Ramos (cell line): ENCODE results near the gene COL2A1.

Experiments used
- in situ Hi-C: fragments of 300-500 bp; cut with MboI; formaldehyde crosslinking; loops from one replicate; pipeline ENCODE4 v1.14.3; 2022; ENCODE audit warnings: low sequenced_read_pairs; ENCODE audit not compliant: unreplicated experiment

The COL2A1 gene

GRCh38 chr12:48004053-48004941 is at the start of gene COL2A1:
Gene COL2A1, minus strand, starts transcription at chr12:48004476. Its CDS starts 155 bp downstream, at chr12:48004321.
- in situ Hi-C loops = no loop called here

GRCh38 chr12:48053883-48054282 is 49.6 kb upstream of the COL2A1 start:
- in situ Hi-C loops = no loop called here

DNA sequence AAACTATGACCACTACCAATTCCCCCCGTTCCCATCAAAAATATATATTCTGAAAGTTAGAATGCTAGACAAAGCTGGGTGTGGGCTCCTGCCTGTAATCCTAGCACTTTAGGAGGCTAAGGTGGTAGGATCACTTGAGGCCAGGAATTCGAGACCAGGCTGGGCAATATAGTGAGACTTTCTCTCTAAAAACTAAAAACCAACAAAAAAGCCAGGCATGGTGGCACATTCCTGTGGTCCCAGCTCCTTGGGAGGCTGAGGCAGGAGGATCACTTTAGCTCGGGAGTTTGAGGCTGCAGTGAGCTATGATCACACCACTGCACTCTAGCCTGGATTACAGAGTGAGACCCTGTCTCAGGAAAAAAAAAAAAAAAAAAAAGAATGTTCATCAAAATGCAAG is 48.8 kb upstream of the COL2A1 start:
- in situ Hi-C loops = no loop called here

DNA sequence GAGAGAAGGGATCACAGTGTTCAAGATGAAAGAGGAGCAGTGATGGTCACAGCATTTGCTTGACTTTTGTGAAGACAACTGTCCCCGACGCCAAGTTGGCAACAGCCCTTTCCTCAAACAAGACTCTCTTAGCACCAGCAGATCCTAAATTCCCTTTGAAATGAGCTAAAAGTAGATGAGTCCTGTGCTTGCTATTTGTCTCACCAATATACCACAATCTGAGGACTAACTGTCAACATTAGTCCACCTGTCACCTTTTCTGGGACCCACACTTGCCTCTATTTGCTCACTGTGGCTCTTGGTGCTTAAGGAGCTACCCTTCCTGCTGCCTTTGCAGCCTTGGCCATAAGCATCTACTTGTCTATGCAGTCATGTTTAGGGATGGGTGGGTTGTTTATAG is 47.4 kb upstream of the COL2A1 start:
- in situ Hi-C loops = no loop called here

DNA sequence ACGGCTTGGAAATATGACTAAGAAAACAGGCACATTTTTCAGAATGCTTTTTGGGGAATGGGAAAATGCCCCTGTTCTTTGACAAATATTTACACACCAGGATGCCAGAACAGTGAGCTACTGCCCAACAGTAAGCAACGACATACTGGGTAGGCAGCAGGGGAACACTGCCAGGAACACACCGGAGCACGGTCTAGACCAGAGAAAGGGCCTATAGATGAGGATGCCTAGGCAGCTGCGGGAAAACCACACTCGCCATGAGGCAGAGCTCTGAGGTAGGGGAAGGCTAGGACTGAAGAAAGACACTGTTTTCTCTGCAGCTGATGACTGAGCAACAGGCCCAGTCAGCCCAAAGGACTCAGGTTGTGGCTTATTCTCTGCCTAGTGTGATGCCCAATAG is 45.9 kb upstream of the COL2A1 start:
- in situ Hi-C loops = no loop called here

DNA sequence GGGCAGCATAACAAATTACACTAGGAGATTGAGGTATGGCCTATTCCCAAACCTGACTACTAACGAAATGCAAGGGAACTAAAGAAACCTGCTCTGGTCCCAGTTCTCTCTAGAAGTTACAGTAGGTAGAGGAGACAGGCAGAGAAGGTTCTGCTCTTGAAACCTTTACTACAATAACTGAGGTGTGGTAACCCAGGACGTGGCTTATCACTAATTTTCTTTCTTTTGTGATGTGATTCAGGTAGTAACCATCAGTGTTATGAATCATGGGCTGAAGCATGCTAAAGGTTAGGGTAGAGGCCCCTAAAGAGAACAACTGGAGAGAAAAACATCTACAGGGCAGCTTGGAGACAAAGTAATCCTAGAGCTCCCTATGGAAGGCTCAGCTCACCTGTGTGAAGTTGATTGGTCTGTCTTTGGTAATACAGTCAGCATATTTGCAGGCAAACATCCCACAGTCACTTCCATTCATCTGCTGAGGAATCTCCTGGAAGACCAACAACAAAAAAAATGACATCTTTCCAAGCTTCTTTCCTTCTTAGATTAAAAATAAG is 41.8 kb upstream of the COL2A1 start:
- in situ Hi-C loops = no loop called here

DNA sequence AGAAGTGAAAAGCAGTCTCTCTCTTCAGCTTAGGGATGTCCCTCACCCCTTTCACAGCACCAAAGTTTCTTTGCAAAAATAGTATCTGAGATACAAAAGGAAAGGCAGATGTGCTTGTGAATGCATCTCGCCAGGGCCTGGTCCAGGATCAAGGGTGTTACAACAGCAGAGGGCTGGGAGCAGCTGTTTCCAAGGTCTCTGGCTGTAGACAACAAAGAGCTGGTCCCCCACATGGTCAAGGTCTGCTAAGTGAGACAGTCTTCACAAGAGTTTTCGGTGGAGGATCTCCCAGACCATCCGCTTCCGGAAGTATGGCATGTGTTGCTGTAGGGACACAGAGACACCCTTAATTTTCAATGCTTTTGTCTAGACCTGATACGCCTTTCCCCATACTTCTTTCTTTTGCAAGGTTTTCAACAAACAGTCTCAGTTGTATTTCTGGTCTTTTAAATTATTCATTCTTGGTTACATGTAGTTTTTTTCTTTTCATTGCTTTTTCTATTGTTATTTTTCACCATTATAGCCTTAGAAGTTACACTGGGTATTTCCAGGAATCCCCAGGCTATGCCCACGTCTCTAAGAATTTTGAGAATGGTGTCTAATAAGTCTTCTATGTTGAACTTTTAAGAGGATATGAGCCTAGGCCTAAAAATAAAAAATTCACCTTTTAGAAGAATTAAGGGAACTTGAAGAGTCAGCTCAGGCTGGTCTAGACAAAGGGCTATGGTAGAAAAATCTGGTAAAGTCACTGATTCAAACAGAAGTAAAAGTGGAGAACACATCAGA is 41.0 kb upstream of the COL2A1 start:
- in situ Hi-C loops = no loop called here

DNA sequence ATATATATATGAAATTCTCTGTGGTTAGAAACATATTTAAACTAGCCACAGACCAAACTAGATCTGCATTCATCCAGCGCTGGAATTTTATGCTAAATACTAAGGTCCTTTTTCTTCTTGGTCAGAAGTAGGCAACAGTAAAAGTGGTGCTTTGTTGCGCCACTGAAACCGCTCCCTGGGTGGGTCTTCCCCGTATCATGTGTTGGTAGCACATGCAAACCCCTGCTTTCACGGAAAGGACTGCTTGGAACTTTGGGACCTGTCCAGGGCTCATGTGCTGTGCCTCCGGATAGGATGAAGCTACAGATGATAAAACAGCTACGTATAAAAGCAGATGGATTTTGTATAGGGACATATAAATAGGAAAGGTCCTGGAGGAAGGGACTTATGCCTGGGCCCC is 40.1 kb upstream of the COL2A1 start:
- in situ Hi-C loops = no loop called here

DNA sequence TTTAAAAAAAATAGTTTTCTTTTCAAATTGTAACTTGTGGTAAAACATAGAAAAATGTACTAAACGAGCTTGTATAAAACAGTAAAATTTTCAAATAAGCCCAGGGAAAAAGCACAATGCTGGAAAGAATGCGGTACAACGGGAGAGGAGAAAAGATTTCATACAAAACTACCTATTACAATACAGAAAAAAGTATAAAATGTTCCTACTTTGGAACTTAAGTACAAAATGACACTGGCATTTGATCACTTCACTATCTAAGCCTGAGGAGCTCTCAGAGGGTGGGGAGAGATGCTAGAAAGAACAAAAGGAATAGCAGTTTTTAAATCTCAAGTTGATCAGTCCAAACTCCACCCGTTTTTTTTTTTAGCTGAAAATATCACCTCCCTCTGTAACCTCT is 39.5 kb upstream of the COL2A1 start:
- in situ Hi-C loops = no loop called here

- in situ Hi-C loops = no loop called here
Measured at GRCh38 chr12:48041591-48042423, 37.5 kb upstream of the COL2A1 start.

DNA sequence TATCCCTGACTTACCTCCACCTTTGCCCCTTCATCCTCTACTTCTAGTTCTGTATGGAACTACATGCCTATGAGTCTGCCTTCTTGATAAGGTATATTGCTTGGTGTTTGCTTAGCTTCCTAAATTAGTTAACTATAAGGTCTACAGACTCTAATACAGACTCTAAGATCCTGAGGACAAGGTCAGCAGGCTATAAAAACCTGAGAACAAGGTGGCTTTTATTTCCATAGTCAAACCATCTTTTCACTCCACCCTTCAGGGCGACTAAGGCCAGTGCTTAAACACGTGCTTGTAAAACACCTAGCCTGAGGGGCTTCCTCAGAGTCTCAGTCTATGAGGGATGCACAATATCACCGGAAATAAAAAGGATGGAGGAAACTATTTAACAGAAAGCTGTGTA is 36.1 kb upstream of the COL2A1 start:
- in situ Hi-C loops = no loop called here

- in situ Hi-C loops = no loop called here
Measured at GRCh38 chr12:48039151-48039550, 34.9 kb upstream of the COL2A1 start.

- in situ Hi-C loops = no loop called here
Measured at GRCh38 chr12:48038085-48038484, 33.8 kb upstream of the COL2A1 start.

DNA sequence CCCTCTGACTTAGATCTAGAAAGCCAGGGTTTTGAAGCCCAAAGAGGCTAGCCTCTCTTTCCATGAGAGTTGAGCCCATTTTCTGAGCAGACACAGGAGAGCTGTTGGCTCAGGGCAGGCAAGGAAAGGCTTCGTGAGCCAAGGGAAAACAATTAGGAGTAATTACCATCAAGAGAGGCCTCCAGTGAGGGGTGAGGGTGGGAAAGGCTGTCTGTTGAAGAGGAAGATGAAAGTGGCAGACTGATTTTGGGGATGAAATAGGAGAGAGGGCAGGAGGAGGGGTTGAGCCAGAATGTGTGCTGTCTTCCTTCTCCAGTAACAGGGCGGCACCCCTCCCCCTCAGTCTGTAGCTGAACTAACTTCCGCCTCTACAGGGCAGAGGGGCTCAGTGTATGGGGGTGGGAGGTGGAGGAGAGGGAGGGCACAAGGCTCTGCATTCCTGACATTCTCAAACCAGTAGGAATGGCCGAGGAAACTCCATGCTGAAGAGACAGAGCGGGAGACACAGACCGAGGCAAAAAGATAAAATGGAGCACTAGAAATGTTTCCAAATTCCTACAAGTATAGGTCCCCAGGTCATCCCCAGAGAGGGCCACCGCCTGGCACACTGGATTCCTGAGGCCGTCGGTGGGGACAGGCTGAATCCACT is 33.1 kb upstream of the COL2A1 start:
- in situ Hi-C loops = no loop called here

DNA sequence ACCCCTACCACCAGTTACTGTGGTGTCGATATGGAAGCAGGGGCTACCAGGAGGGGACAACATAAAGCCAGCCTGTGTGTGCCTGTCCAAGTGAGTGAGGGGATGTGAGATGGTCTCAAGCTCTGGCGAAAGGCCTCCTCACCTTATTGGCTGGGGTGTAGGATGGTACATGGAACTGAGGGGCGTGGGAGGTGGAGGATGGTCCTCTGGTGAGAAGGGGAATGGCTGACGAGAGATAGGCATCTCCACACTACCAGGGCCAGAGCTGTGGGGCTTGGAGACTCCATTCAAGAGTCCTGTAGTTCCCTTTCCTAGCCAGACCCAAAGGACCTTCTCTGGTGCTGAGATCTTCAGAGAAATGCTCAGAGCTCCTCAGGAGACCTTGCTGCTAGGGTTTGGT is 32.5 kb upstream of the COL2A1 start:
- in situ Hi-C loops = no loop called here

- in situ Hi-C loops = no loop called here
Measured at GRCh38 chr12:48034835-48035805, 30.8 kb upstream of the COL2A1 start.

GRCh38 chr12:48033451-48033850 is 29.2 kb upstream of the COL2A1 start:
- in situ Hi-C loops = no loop called here

DNA sequence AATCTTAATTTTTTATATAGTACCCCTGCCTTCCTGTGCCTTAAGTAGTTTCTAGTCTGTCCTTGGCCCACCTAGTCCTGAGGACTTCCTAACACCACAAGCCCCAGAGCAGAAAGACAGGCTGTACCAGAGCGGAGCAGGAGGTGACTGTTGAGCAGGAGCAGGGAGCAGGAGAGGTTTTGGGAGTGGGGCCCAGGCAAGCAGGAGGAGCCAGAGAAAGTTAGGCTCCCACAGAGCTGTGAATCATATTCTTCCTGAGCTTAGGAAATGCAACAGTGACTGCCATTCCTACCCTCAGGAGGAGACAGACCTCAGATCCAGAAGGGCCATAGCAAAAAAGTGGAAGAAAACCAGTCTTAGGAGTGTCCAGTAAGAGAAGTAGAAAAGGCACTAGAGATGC is 28.3 kb upstream of the COL2A1 start:
- in situ Hi-C loops = no loop called here
